ENCODE data around the gene KLHDC8A.
"Not testable (repeated sequence)": the region's sequence is repeated elsewhere in the genome, so short reads cannot be mapped to it uniquely, and the experiment has no call there.

KLHDC8A gene

GRCh38 chr1:205370780-205371179 is 14.1 kb upstream of the KLHDC8A start:
- DNase-seq = no peak

- no peak for DNase-seq
Measured at GRCh38 chr1:205369701-205370123, 13.0 kb upstream of the KLHDC8A start.

- no peak for DNase-seq
Measured at GRCh38 chr1:205368478-205368877, 11.8 kb upstream of the KLHDC8A start.

GRCh38 chr1:205365945-205366463 is 9.3 kb upstream of the KLHDC8A start:
- DNase-seq = no peak

- not testable (repeated sequence) for DNase-seq
Measured at GRCh38 chr1:205365086-205365485, 8.4 kb upstream of the KLHDC8A start.

GRCh38 chr1:205360891-205361290 is 4.2 kb upstream of the KLHDC8A start:
- DNase-seq = no peak

GRCh38 chr1:205359771-205360565 is 3.2 kb upstream of the KLHDC8A start:
- DNase-seq = no peak

- no peak for DNase-seq
Measured at GRCh38 chr1:205358579-205358978, 1.9 kb upstream of the KLHDC8A start.

- DNase-seq = no peak
Measured at GRCh38 chr1:205357567-205357966, 845 bp upstream of the KLHDC8A start.

GRCh38 chr1:205355075-205355453 is 1.7 kb downstream of the KLHDC8A start:
- DNase-seq = no peak

- DNase-seq = peak; percentile 74
Measured at GRCh38 chr1:205354259-205355074, 2.3 kb downstream of the KLHDC8A start.

- DNase-seq = no peak
Measured at GRCh38 chr1:205353612-205354011, 3.1 kb downstream of the KLHDC8A start.

GRCh38 chr1:205353191-205353590 is 3.5 kb downstream of the KLHDC8A start:
- DNase-seq = no peak

GRCh38 chr1:205351984-205352713 is 4.6 kb downstream of the KLHDC8A start:
- DNase-seq = no peak

GRCh38 chr1:205350691-205351141 is 6.0 kb downstream of the KLHDC8A start:
- DNase-seq = no peak

- no peak for DNase-seq
Measured at GRCh38 chr1:205350124-205350523, 6.6 kb downstream of the KLHDC8A start.

GRCh38 chr1:205348554-205349487 is 7.9 kb downstream of the KLHDC8A start:
- no peak for DNase-seq

GRCh38 chr1:205346956-205347574 is 9.7 kb downstream of the KLHDC8A start:
- DNase-seq = no peak

GRCh38 chr1:205345761-205346160 is 11.0 kb downstream of the KLHDC8A start:
- DNase-seq = no peak

GRCh38 chr1:205344066-205344928 is 12.4 kb downstream of the KLHDC8A start:
- DNase-seq = no peak
